ENCODE measurements around the gene LRRC25.

The LRRC25 gene

GRCh38 chr19:18397242-18398202 is at the start of gene LRRC25:
Gene LRRC25 (minus strand): TSS chr19:18397622. CDS start chr19:18396963, 659 bp downstream.
- no peak within 1 kb of the TSS for H3K4me3 Mint-ChIP-seq
- H3K27me3 Mint-ChIP-seq, result peaks cover 26% of the 10 kb centered on the region
- ATAC-seq (replicated peaks; ENCODE audit: extremely low read depth, poor library complexity, severe bottlenecking), result peak; percentile 54
- H3K36me3 Mint-ChIP-seq (ENCODE audit: insufficient read depth), result no peaks in the 10 kb centered on the region
- no peak within 1 kb of the TSS for H3K27ac Mint-ChIP-seq (ENCODE audit: low read depth)
- peaks cover 5% of the 10 kb centered on the region for H3K4me1 Mint-ChIP-seq
- DNase-seq (ENCODE audit: low spot score in 2 of 2), result no peak
- no peaks in the 10 kb centered on the region for H3K9me3 Mint-ChIP-seq

GRCh38 chr19:18446811-18447359 is 49.5 kb upstream of the LRRC25 start:
- no peaks in the 10 kb centered on the region for H3K27me3 Mint-ChIP-seq
- peaks cover 5% of the 10 kb centered on the region for H3K9me3 Mint-ChIP-seq
- DNase-seq (ENCODE audit: low spot score in 2 of 2), result no peak
- peaks cover 22% of the 10 kb centered on the region for H3K4me1 Mint-ChIP-seq
- peaks cover 40% of the 10 kb centered on the region for H3K36me3 Mint-ChIP-seq (ENCODE audit: insufficient read depth)
- H3K27ac Mint-ChIP-seq (ENCODE audit: low read depth), result no peak overlapping the region
- H3K4me3 Mint-ChIP-seq, result no peak overlapping the region
- ATAC-seq (replicated peaks; ENCODE audit: extremely low read depth, poor library complexity, severe bottlenecking), result no peak

- H3K9me3 Mint-ChIP-seq, result peaks cover 5% of the 10 kb centered on the region
- no peak overlapping the region for H3K4me3 Mint-ChIP-seq
- DNase-seq (ENCODE audit: low spot score in 2 of 2) (no peak), ATAC-seq (replicated peaks; ENCODE audit: extremely low read depth, poor library complexity, severe bottlenecking) (no peak)
- peaks cover 42% of the 10 kb centered on the region for H3K36me3 Mint-ChIP-seq (ENCODE audit: insufficient read depth)
- H3K4me1 Mint-ChIP-seq, result peaks cover 27% of the 10 kb centered on the region
- no peak overlapping the region for H3K27ac Mint-ChIP-seq (ENCODE audit: low read depth)
- H3K27me3 Mint-ChIP-seq, result no peaks in the 10 kb centered on the region
These were observed 48.9 kb upstream of the LRRC25 start for GRCh38 chr19:18446145-18446810.

GRCh38 chr19:18445262-18445948 is 48.0 kb upstream of the LRRC25 start:
- peaks cover 43% of the 10 kb centered on the region for H3K36me3 Mint-ChIP-seq (ENCODE audit: insufficient read depth)
- peaks cover 24% of the 10 kb centered on the region for H3K4me1 Mint-ChIP-seq
- H3K4me3 Mint-ChIP-seq, result no peak overlapping the region
- no peak overlapping the region for H3K27ac Mint-ChIP-seq (ENCODE audit: low read depth)
- no peaks in the 10 kb centered on the region for H3K27me3 Mint-ChIP-seq
- ATAC-seq (replicated peaks; ENCODE audit: extremely low read depth, poor library complexity, severe bottlenecking) (no peak), DNase-seq (ENCODE audit: low spot score in 2 of 2) (no peak)
- H3K9me3 Mint-ChIP-seq, result peaks cover 5% of the 10 kb centered on the region

GRCh38 chr19:18444513-18444912 is 47.1 kb upstream of the LRRC25 start:
- H3K4me1 Mint-ChIP-seq, result peaks cover 29% of the 10 kb centered on the region
- no peaks in the 10 kb centered on the region for H3K27me3 Mint-ChIP-seq
- DNase-seq (ENCODE audit: low spot score in 2 of 2) (no peak), ATAC-seq (replicated peaks; ENCODE audit: extremely low read depth, poor library complexity, severe bottlenecking) (no peak)
- no peak overlapping the region for H3K4me3 Mint-ChIP-seq
- no peak overlapping the region for H3K27ac Mint-ChIP-seq (ENCODE audit: low read depth)
- peaks cover 45% of the 10 kb centered on the region for H3K36me3 Mint-ChIP-seq (ENCODE audit: insufficient read depth)
- H3K9me3 Mint-ChIP-seq, result peaks cover 5% of the 10 kb centered on the region

GRCh38 chr19:18443831-18444230 is 46.4 kb upstream of the LRRC25 start:
- Mint-ChIP-seq H3K4me3 (no peak overlapping the region), H3K4me1 (peaks cover 29% of the 10 kb centered on the region), H3K27ac (ENCODE audit: low read depth) (no peak overlapping the region), H3K9me3 (peaks cover 5% of the 10 kb centered on the region), H3K27me3 (no peaks in the 10 kb centered on the region), H3K36me3 (ENCODE audit: insufficient read depth) (peaks cover 44% of the 10 kb centered on the region)
- DNase-seq (ENCODE audit: low spot score in 2 of 2) (no peak), ATAC-seq (replicated peaks; ENCODE audit: extremely low read depth, poor library complexity, severe bottlenecking) (no peak)

GRCh38 chr19:18443406-18443805 is 46.0 kb upstream of the LRRC25 start:
- Mint-ChIP-seq H3K4me1 (peaks cover 29% of the 10 kb centered on the region), H3K36me3 (ENCODE audit: insufficient read depth) (peaks cover 43% of the 10 kb centered on the region), H3K27ac (ENCODE audit: low read depth) (no peak overlapping the region), H3K9me3 (peaks cover 5% of the 10 kb centered on the region), H3K4me3 (no peak overlapping the region), H3K27me3 (no peaks in the 10 kb centered on the region)
- no peak for ATAC-seq (replicated peaks; ENCODE audit: extremely low read depth, poor library complexity, severe bottlenecking)
- no peak for DNase-seq (ENCODE audit: low spot score in 2 of 2)

- no peak for ATAC-seq (replicated peaks; ENCODE audit: extremely low read depth, poor library complexity, severe bottlenecking)
- Mint-ChIP-seq H3K27me3 (no peaks in the 10 kb centered on the region), H3K9me3 (peaks cover 5% of the 10 kb centered on the region), H3K36me3 (ENCODE audit: insufficient read depth) (peaks cover 41% of the 10 kb centered on the region), H3K4me3 (no peak overlapping the region), H3K4me1 (peaks cover 29% of the 10 kb centered on the region), H3K27ac (ENCODE audit: low read depth) (peak overlapping the region; percentile 79)
- no peak for DNase-seq (ENCODE audit: low spot score in 2 of 2)
These were observed 45.5 kb upstream of the LRRC25 start for GRCh38 chr19:18442941-18443340.

- Mint-ChIP-seq H3K27me3 (no peaks in the 10 kb centered on the region), H3K36me3 (ENCODE audit: insufficient read depth) (peaks cover 38% of the 10 kb centered on the region), H3K9me3 (peaks cover 5% of the 10 kb centered on the region), H3K4me3 (peak overlapping the region; percentile 15), H3K27ac (ENCODE audit: low read depth) (peak overlapping the region; percentile 79), H3K4me1 (peaks cover 29% of the 10 kb centered on the region)
- DNase-seq (ENCODE audit: low spot score in 2 of 2), result peak in 1 of 2 donors; percentile 55
- ATAC-seq (replicated peaks; ENCODE audit: extremely low read depth, poor library complexity, severe bottlenecking), result peak; percentile 30
These were observed 44.7 kb upstream of the LRRC25 start for GRCh38 chr19:18441804-18442788.

- Mint-ChIP-seq H3K27ac (ENCODE audit: low read depth) (peak overlapping the region; percentile 79), H3K27me3 (no peaks in the 10 kb centered on the region), H3K9me3 (peaks cover 5% of the 10 kb centered on the region), H3K4me1 (peaks cover 33% of the 10 kb centered on the region), H3K36me3 (ENCODE audit: insufficient read depth) (peaks cover 31% of the 10 kb centered on the region), H3K4me3 (no peak overlapping the region)
- DNase-seq (ENCODE audit: low spot score in 2 of 2) (no peak), ATAC-seq (replicated peaks; ENCODE audit: extremely low read depth, poor library complexity, severe bottlenecking) (peak; percentile 3)
These were observed 43.7 kb upstream of the LRRC25 start for GRCh38 chr19:18440936-18441803.

- DNase-seq (ENCODE audit: low spot score in 2 of 2), result no peak
- Mint-ChIP-seq H3K9me3 (peaks cover 5% of the 10 kb centered on the region), H3K4me1 (peaks cover 37% of the 10 kb centered on the region), H3K36me3 (ENCODE audit: insufficient read depth) (peaks cover 33% of the 10 kb centered on the region), H3K4me3 (no peak overlapping the region), H3K27ac (ENCODE audit: low read depth) (peak overlapping the region; percentile 79), H3K27me3 (no peaks in the 10 kb centered on the region)
- no peak for ATAC-seq (replicated peaks; ENCODE audit: extremely low read depth, poor library complexity, severe bottlenecking)
These were observed 43.0 kb upstream of the LRRC25 start for GRCh38 chr19:18440415-18440877.

All from central memory CD8-positive, alpha-beta T cell (primary cell).